ENCODE results near the gene SLC6A9. TPM values are rescaled to one million over a fixed set of nuclear protein-coding genes. Genes with fewer than 3 reads are reported as not detected.

SLC6A9 gene
- total and polyA plus RNA-seq, 7 donors = 0.28 to 1.2 (median 0.71) TPM

GRCh38 chr1:44076066-44076465 is 44.8 kb upstream of the SLC6A9 start:
- Histone ChIP-seq H3K9me3 (no peaks in the 10 kb centered on the region), H3K27ac (no peak overlapping the region), H3K4me3 (no peak overlapping the region), H3K36me3 (ENCODE audit: insufficient read depth in 1 of 2, low read depth in 1 of 2) (no peaks in the 10 kb centered on the region), H3K4me1 (no peaks in the 10 kb centered on the region), H3K27me3 (ENCODE audit: insufficient read depth in 3 of 3, low read length in 2 of 3) (peaks cover 0 to 17% (median 6%) of the 10 kb centered on the region in 3 donors)
- ATAC-seq (no peak), DNase-seq (no peak)
- intact Hi-C loops (cut with DNase I) = no loop called here
- TF ChIP-seq CTCF (IDR thresholded peaks at IDR 0.05) = no peak
- WGBS, 3 donors = 21 to 24% (median 21%) methylated on average over 1 of the region's 1 CpG

- no peaks in the 10 kb centered on the region for H3K36me3 ChIP-seq (ENCODE audit: insufficient read depth in 1 of 2, low read depth in 1 of 2)
- intact Hi-C loops (cut with DNase I) = no loop called here
- H3K27ac ChIP-seq = no peak overlapping the region
- WGBS, 3 donors = 67 to 78% (median 72%) methylated on average over 3 of the region's 3 CpGs
- no peaks in the 10 kb centered on the region for H3K4me1 ChIP-seq
- no peak for TF ChIP-seq CTCF (IDR thresholded peaks at IDR 0.05)
- H3K4me3 ChIP-seq = no peak overlapping the region
- DNase-seq = no peak
- H3K27me3 ChIP-seq (ENCODE audit: insufficient read depth in 3 of 3, low read length in 2 of 3) = peaks cover 0 to 18% (median 10%) of the 10 kb centered on the region in 3 donors
- ATAC-seq = no peak
- H3K9me3 ChIP-seq = no peaks in the 10 kb centered on the region
Measured at GRCh38 chr1:44074415-44074814, 43.2 kb upstream of the SLC6A9 start.

GRCh38 chr1:44073528-44073927 is 42.3 kb upstream of the SLC6A9 start:
- intact Hi-C loops (cut with DNase I) = no loop called here
- H3K4me1 ChIP-seq = no peaks in the 10 kb centered on the region
- DNase-seq = no peak
- H3K36me3 ChIP-seq (ENCODE audit: insufficient read depth in 1 of 2, low read depth in 1 of 2) = no peaks in the 10 kb centered on the region
- 44 to 48% (median 45%) methylated on average over 2 of the region's 2 CpGs for WGBS, 3 donors
- no peak overlapping the region for H3K4me3 ChIP-seq
- H3K9me3 ChIP-seq = no peaks in the 10 kb centered on the region
- no peak for TF ChIP-seq CTCF (IDR thresholded peaks at IDR 0.05)
- ATAC-seq = no peak
- peaks cover 0 to 18% (median 10%) of the 10 kb centered on the region in 3 donors for H3K27me3 ChIP-seq (ENCODE audit: insufficient read depth in 3 of 3, low read length in 2 of 3)
- H3K27ac ChIP-seq = no peak overlapping the region

- intact Hi-C loops (cut with DNase I) = no loop called here
- H3K36me3 ChIP-seq (ENCODE audit: insufficient read depth in 1 of 2, low read depth in 1 of 2) = no peaks in the 10 kb centered on the region
- WGBS, 3 donors = 75 to 87% (median 76%) methylated on average over 2 of the region's 2 CpGs
- H3K4me3 ChIP-seq = no peak overlapping the region
- H3K4me1 ChIP-seq = no peaks in the 10 kb centered on the region
- no peak overlapping the region for H3K27ac ChIP-seq
- DNase-seq = no peak
- H3K9me3 ChIP-seq = no peaks in the 10 kb centered on the region
- peaks cover 0 to 18% (median 10%) of the 10 kb centered on the region in 3 donors for H3K27me3 ChIP-seq (ENCODE audit: insufficient read depth in 3 of 3, low read length in 2 of 3)
- TF ChIP-seq CTCF (IDR thresholded peaks at IDR 0.05) = no peak
- ATAC-seq = no peak
Measured at GRCh38 chr1:44072821-44073220, 41.6 kb upstream of the SLC6A9 start.

- no peak for ATAC-seq
- Histone ChIP-seq H3K27ac (no peak overlapping the region), H3K4me1 (no peaks in the 10 kb centered on the region), H3K9me3 (no peaks in the 10 kb centered on the region), H3K36me3 (ENCODE audit: insufficient read depth in 1 of 2, low read depth in 1 of 2) (no peaks in the 10 kb centered on the region), H3K4me3 (no peak overlapping the region), H3K27me3 (ENCODE audit: insufficient read depth in 3 of 3, low read length in 2 of 3) (peaks cover 0 to 21% (median 10%) of the 10 kb centered on the region in 3 donors)
- intact Hi-C loops (cut with DNase I) = no loop called here
- TF ChIP-seq CTCF (IDR thresholded peaks at IDR 0.05) = no peak
- DNase-seq = no peak
Measured at GRCh38 chr1:44072204-44072603, 40.9 kb upstream of the SLC6A9 start.

Measured in psoas muscle (tissue), 8 donors.